T-helper 9 cell (primary cell): ENCODE data around the gene DDAH1.

ENCODE experiments used
- DNase-seq: peaks from one replicate; pipeline ENCODE4 v3.0.0-alpha.2; 2020

Gene DDAH1

DNA sequence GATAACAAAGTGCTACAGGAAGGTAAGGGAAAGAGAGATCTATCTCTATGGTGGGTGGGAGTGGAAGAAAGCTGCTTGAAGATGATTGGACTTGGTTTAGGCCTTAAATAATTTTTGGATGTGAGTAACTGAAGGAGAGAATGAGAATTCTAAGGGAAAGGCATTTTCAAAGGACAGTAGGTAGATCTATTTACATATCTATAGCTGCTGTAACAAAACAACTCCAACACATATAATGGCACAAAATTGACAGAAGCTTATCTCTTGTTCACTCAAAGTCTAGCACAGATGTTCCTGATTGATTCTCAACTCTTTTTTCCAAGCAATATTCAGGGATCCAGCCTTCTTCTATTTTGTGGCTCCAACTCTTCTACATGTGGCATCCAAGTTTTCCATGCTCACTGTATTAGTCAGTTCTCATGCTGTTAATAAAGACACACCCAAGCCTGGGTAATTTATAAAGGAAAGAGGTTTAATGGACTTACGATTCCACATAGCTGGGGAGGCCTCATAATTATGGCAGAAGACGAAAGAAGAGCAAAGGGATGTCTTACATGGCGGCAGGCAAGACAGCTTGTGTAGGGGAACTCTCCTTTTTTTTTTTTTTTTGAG lies 3.1 kb upstream of the DDAH1 start:
- DNase-seq = no peak

DNA sequence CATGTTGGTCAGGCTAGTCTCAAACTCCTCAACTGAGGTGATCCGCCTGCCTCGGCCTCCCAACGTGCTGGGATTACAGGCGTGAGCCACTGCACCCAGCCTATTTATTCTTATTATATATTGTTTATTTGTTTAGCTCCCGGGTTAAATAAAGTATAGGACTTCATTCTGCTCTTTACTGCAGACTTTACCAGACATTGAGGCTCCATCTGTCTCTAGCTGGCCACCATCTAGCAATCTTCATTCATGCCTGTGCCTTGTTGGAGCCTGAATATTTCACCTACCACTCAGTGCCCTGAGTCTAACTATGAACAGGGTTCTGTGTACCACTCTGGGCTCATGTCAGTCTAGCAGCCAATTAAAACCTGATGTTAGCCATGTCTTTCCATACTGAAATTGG lies 2.1 kb upstream of the DDAH1 start:
- no peak for DNase-seq

DNA sequence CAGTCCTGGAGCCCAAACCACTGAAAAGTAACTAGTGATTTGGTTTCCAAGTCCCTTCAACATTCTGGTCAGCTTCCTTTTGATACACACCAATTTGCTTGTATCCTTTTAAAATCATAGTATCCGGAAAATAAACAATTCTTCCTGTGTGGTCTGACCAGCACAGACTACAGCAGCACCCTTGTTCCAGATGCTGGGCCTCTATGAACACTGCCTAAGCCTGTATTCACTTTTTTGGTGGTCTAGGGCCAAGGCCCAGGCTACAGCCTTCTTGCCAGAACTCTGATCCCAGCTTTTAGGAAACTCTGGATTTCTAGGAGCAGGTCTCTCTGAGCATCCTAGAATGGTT lies 801 bp upstream of the DDAH1 start:
- no peak for DNase-seq

DNA sequence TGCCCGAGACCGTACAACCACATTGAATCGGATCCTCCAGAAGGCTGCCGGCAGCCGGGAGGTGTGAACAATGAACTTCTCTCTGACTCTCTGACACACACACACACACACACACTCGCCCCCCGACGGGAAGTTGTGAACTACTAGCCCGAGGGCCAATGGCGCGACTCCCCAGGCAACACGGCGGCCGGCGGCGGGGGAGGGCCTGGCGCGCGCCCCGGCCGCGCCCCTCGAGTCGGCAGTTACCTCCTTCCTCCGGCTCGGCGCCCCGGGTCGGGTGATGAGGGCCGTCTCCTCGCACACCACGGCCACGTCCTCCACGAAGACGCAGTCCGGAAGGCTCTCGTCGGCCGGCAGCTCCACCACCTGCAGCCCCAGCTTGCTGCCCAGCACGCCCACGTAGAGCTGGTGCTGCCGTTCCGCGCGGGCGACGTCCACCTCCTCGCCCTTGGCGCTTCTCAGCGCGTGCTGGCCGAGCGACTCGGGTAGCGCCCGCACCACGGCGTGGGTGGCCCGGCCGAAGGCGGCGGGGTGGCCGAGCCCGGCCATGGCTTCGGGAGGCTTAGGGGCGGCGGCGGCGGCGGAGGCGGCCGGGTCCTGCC lies 361 bp downstream of the DDAH1 start:
- no peak for DNase-seq

DNA sequence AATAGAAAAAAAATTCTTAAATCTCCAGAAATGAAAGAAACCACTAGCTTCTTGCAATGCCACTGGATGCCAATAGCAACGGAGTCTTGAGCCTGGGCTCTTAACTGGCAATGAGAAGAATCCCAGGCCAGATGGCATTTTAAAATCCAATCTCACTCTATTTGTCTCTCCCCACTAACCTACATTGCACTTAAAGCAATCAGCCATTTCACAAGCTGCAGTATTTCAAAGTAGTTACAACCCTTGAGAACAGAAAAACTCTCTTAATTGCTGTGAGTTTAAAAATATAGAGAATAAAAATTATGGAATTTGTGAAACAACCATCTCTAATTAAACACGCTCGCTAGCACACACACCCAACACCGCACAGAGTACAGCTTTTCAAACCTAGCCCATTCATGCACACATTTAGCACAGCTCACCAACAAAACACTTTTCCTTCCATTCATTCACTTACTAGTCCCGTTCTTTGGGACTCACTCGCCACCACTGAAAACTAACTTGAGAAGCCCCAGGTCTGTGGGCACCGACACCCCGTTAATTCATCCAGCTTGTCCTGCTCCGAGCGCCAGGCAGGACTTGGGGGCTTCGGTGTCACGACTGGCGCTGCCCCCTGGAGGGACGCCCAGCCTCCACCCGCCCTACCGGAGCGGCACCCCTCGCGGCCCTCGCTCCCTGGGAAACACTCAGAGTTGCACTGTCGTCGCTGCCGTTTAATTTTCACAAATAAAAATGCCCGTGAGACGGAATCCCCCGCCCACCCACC lies 1.0 kb downstream of the DDAH1 start:
- no peak for DNase-seq

DNA sequence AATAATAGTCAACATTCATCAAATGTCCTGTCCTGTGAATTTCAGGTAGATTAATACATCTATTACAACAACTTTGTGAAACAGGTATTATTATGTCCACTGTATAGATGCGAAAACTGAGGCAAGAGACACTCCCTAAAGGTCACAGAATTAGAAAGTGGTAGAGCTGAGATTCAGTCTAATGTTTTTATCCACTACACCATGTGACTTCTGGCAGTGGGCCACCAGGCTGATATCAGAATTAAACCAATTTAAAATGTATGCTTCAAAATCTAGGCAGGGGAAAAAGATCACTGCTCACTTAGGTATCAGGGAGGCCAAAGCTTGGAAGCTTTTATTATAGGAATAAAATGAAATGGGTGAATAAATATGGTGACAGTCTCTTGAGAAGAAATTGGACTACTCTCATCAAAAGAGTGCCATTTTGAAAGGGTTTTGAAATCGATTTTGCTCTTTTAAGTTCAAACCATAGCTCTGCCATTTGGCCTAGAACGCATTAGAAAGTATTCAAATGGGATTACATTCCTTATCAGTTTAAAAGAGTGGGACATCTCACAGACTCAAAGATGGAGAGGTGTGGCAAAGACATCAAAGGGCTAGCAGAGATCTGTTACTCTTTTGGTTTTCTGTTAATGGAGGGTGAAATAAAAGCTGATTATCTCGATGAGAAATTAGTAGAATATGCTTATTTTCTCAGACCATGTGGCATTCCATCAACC lies 1.9 kb downstream of the DDAH1 start:
- DNase-seq = no peak

DNA sequence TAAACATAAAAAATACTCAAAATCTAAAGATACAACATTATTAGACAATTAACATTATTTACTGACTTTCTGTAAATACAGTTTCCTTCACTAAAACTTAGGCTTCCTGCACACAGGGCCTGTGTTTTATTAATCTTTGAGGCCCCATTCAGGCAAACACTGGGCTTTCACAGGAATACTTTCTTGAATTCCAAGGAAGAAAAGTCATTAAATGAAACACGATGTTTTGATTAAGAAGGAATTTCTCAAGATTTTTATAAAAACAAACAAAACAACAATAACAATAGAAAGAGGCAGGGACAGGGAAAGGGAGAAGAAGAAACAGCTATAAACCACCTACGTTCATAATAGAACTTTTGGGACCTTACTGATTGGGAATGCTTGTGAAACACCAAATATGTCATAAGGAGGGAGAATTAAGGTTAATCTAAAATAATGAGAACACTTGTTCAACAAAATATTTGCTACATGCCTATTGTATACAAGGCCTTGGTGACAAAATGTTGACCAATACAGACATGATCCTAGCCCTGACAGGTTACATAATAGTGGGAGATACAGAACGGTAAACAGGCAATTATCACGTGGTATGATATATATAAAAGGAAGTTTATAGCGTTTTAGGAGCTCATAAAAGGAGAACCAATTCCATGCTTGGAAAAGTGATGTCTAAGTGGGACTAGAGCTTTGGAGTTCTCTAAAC lies 3.6 kb downstream of the DDAH1 start:
- DNase-seq = no peak

DNA sequence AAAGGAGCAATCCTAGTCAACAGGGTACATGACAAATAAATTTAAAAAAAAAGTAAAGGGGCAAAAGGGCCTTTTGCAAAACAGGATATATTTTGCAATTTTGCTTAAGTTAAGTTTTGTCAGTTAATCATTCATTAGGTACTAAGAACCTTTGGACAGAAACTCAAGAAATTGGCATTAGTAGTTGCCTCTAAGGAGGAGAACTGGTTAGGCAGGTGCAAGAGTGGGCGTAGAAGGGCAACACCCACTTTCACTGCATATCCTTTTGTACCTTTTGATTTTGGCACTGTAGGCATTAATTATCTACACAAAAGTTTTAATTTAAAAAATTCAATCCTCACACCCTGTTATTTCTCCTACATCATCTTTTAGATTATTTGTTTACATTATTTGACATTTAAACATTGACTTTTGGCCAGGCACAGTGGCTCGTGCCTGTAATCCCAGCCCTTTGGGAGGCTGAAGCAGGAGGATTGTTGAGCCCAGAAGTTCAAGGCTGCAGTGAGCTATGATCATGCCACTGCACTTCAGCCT lies 4.3 kb downstream of the DDAH1 start:
- no peak for DNase-seq

DNA sequence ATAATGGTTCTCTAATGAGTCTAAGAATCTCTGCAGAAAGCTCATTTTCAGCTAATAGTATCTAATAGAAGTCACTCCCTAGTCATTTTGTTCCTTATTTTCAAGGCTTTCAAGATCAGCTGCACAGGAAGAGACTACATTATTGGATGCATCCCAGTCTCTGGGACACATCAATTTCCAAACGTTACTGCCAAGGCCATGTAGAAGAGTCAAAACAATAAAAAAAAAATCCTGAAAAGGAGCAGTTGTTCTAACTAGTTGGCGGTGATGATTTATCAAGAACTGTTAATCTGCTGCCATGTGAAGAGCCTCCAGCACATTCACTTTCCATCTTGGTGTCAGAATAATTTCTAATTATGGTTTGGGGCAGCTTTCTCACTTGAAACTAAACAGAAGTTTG lies 5.7 kb downstream of the DDAH1 start:
- DNase-seq = no peak

DNA sequence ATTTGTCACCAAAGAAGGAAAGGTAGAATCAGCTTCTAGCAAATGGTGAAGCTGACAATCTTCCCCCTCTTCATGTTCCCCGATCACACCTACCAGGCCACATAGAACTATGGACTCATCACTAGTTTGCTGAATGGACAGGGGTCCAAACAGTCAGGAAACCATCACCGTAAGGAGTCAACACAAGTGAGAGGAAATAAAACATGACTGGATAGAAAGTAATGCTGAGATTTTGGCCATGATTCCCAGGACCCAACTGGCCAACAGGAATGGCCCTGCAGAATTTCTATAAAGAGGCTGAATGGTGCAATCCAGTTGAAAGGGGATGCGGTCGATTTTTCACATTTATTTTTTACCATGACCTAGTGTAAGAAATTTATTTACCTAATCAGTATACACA lies 10.7 kb downstream of the DDAH1 start:
- no peak for DNase-seq

DNA sequence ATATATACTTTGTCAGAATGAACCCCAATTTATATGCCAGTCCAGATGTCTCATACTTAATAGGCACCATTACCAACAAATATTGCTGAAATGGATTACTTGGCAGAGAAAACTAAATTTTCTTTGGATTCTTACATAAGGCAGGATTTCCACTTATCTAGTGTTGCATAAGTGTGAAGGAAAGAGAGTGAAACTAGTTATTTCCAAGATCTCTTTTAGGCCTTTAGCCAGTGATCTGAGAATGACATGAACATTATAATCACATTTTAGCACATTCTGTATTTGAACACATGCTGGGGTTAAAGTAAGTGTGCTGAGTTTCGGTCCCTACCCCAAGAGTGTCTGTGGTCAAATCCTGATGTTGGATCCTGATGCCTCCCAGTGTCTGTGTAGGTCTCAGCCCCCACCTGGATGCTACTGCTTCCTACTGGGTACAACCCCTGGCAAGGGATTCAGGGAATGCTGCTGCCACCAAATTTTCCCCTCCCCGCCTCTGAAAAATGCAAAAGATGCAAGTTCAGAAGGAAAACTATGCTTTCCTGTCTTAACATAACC lies 11.2 kb downstream of the DDAH1 start:
- no peak for DNase-seq

DNA sequence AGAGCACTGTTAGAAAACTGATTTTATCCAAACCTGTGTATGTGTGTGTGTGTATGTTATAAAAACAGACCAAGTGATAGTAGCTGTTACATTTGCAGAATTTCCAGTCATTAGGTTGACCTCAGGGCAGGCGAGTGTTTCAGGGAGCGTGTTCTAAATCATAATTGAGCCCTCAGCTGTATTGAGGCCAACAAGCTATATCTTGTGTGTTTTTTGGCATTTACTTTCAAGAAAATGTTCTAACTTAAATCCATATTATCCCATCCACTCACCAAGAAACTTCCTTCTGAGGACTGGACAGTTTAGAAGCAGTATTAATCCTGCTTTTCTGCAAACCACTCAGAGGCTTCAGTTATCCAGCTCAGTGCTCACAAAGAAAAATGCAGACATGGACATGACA lies 12.0 kb downstream of the DDAH1 start:
- DNase-seq = no peak

DNA sequence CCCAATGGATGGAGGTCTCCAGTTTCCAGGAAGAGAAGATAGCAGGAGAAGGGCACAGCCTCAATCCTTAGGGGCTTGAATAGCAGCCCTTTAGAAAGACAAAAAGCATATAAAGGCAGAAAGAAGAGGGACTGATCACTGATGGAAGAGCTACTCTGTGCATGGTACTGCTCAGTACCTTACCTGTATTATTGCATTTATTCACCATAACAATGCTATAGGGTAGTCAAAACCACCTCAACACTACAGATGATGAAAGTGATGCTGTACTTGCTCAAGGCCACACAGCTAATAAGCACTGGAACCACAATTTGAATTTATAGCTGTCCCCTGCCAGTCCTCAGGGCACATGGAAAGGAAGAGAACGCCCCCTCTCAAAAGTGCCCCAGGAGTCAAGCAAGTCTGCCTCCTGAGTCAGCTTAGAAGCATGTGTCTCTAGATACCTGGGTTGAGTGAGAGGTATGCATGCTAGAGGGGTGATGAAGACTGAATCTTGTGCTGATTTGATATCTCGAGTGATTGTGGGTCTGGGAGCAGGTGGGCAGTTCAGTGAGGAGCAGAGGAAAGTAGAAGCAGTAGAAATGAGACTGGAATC lies 13.6 kb downstream of the DDAH1 start:
- DNase-seq = no peak

DNA sequence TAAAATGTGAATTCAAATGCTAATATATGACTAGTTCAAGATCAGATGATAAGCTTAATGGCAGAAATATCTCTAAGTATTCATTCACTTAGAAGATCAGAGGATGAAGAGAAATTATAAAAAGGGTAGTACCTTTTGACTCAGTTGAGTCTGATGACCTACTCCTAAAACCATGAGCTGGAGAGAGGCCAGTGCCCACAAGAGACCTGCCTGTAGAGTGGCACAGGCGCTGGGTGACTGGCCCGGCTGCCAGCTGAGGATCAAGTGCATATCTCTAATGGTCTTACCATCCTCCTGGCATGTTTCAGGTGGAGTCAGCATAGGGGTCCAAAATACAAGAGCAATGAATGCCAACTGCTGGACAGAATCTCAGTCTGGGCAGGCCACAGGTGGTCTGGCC lies 14.1 kb downstream of the DDAH1 start:
- no peak for DNase-seq

DNA sequence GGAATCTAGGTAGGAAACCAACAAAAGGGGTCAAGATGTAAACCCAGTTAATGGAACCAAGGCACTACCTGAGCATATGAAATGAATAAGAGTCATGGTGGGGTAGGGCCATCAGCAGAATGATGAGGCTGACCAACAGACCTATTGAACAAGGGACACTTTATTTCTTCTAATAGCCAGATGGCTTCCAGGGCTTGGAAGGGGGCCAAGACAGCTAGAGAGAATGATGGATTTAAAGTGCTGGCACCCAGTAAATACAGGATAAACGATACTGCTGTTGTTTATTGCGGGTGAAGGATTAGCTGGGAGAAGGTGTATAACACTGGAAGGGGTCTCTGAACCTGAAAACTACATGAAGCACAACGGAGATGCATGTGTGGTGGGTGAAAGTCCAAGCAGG lies 15.6 kb downstream of the DDAH1 start:
- no peak for DNase-seq

DNA sequence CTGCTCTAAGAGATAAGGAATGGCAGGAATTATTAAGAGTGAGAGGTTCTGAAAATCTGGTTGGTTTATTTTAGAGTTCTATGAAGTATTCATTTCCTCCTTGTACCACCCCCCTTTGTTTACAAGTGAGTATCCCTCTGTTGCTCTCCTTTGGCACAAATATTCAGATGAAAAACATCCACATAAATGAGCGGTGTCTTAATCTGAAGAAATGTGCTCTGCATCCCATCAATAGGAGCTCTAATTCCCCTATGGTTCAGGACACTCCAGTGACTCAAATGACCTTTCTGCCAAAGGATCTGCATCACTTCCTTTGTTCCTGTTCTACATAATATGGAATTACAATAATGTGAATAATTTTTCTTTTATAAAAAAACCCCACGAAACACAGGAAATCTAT lies 16.6 kb downstream of the DDAH1 start:
- DNase-seq = no peak

DNA sequence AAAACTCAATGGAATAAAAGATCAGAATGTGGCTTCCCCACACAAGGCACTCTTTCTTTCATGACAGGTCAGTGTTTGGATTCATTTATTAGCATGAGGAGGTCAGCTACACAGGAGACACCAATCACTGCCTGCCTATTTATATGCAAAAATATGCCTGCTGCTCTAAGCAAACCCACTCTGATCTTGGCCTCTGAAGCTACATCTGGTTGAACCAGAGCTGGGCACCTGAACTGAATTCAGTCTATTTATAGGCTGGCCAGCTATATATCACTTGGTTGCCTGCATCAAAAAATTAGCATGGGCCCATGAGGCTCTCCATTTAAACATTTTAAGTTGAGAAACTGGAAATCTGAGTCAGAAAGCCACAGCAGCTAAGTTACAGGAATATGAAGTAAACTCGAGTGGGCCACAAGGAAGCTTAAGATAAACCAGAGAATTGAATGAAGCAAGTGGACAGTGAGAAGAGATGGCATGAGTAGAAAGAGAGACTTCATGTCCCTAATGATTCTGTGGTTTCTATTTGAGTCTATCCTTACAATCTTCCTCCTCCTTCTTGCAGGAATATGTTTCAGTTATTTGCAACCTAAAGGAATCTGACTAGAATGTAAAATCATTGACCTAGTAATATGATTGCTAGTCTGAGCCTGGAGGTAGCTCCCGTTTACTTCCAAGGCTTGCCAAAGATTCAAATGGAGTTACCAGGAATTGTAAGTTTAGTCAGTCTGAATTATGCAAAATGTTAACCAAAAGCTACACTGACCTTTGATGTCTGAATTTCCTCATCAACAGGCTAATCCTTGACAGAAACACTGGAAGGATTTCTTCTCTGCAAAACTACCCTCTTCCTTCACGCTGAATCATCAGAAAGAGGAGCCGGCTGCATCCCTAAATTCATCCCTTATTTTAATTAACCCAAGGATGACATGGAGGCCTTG lies 17.7 kb downstream of the DDAH1 start:
- DNase-seq = no peak

DNA sequence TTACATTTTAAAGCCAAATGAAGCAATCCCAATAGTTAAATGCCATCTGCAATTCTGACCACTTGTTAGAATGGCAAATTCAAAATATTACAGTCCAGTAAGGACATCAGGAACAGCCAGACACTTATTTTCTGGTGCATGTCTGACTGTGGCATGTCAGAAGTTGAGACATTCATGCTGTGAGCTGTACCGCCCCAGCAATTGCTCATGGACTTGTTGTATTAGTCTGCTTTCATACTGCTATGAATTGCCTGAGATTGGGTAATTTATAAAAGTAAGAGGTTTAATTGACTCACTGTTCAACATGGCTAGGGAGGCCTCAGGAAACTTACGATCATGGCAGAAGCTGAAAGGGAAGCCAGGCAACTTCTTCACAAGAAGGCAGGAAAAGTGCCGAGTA lies 19.1 kb downstream of the DDAH1 start:
- DNase-seq = no peak

DNA sequence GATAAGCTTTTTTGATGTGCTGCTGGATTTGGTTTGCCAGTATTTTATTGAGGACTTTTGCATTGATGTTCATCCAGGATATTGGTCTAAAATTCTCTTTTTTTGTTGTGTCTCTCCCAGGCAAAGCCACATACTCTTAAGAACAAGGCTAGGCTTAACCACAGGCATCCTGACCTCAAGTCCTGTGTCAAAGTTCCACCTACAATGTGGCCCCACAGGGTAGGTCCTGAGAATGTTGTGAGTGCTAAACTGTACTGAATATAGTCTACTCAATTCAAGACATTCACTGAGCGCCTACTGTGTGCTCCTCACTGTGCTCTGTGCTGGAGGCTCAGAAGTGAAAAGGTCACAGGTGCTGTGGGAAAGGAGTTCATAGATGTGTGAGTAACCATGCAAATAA lies 20.6 kb downstream of the DDAH1 start:
- DNase-seq = no peak

DNA sequence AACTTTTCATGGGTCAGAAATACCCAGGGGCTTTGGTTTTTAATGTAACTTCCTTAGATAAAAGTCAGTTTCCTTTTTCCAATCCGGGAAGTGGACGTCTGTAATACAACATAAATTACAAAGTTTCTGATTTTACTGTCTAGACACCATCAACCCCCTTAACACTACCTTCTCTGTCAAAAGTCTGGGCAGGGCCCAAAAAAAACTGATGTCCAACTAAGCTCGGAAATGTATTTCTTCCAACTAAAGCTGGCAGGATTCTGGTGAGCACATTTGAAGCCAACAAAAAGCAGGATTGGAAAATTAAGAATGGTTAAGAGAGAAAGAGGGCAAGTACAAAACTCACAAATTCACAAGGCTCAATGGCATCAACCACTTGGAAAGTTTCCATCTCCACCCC lies 24.3 kb downstream of the DDAH1 start:
- no peak for DNase-seq

DNA sequence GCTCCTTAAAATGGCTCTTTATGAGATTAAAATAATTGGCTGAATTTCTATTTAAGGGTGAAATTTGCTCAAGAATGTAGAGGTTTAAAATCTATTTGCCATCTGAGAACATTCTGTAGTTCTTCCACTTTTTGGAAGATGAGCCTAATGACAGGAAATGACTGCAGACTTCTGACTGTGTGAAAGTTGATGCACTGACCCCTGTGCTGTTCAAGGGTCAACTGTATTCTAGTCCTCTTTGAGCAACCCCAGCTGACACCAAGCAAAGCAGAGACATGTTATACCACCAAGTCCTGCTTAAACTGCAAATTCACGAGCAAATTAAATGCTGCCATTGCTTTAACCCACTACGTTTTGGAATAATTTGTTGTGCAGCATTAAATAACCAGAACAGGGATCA lies 26.6 kb downstream of the DDAH1 start:
- DNase-seq = no peak
